CD4-positive, alpha-beta T cell treated with Interleukin-12 subunit alpha and Interleukin-12 subunit beta, for 1 hour (primary cell): ENCODE results near the gene TEX9.

Source experiments
- DNase-seq: peaks from one replicate; pipeline ENCODE4 v3.0.0-alpha.2; 2020

Gene TEX9

GRCh38 chr15:56456229-56456628 lies 91.0 kb downstream of the TEX9 start:
- no peak for DNase-seq

- DNase-seq: no peak
These were observed 93.9 kb downstream of the TEX9 start for GRCh38 chr15:56459096-56459495.

- no peak for DNase-seq
These were observed 94.8 kb downstream of the TEX9 start for GRCh38 chr15:56460071-56460470.

- DNase-seq: no peak
These were observed 95.7 kb downstream of the TEX9 start for GRCh38 chr15:56460947-56461346.

- peak; percentile 61 for DNase-seq
These were observed 99.8 kb downstream of the TEX9 start, which contains the start of gene MNS1 for GRCh38 chr15:56464893-56465520. Gene MNS1, minus strand, starts transcription at chr15:56465137. Its CDS starts 165 bp downstream, at chr15:56464972.

- no peak for DNase-seq
These were observed 102.4 kb downstream of the TEX9 start for GRCh38 chr15:56467616-56468015.

- peak; percentile 18 for DNase-seq
These were observed 103.2 kb downstream of the TEX9 start for GRCh38 chr15:56468401-56468800.

GRCh38 chr15:56469483-56469882 lies 104.3 kb downstream of the TEX9 start:
- DNase-seq: no peak

- DNase-seq: no peak
These were observed 106.3 kb downstream of the TEX9 start for GRCh38 chr15:56471440-56472069.

GRCh38 chr15:56472278-56472677 lies 107.1 kb downstream of the TEX9 start:
- no peak for DNase-seq

GRCh38 chr15:56473017-56473416 lies 107.8 kb downstream of the TEX9 start:
- no peak for DNase-seq

GRCh38 chr15:56475351-56475750 lies 110.1 kb downstream of the TEX9 start:
- DNase-seq: no peak
